ENCODE data around the gene BSN. TPM values are rescaled to one million over a fixed set of nuclear protein-coding genes. Genes with fewer than 3 reads are reported as not detected.

BSN gene
- total and polyA plus RNA-seq, 2 experiments from 2014 or later: 0.50 to 5.1 TPM

GRCh38 chr3:49534581-49535441, 19.5 kb upstream of the BSN start:
- no peak overlapping the region for H3K4me3 Mint-ChIP-seq
- no peak overlapping the region for H3K27ac Mint-ChIP-seq
- peaks cover 15% of the 10 kb centered on the region for H3K27me3 Mint-ChIP-seq (ENCODE audit: insufficient read depth, low read depth, poor library complexity)

DNA sequence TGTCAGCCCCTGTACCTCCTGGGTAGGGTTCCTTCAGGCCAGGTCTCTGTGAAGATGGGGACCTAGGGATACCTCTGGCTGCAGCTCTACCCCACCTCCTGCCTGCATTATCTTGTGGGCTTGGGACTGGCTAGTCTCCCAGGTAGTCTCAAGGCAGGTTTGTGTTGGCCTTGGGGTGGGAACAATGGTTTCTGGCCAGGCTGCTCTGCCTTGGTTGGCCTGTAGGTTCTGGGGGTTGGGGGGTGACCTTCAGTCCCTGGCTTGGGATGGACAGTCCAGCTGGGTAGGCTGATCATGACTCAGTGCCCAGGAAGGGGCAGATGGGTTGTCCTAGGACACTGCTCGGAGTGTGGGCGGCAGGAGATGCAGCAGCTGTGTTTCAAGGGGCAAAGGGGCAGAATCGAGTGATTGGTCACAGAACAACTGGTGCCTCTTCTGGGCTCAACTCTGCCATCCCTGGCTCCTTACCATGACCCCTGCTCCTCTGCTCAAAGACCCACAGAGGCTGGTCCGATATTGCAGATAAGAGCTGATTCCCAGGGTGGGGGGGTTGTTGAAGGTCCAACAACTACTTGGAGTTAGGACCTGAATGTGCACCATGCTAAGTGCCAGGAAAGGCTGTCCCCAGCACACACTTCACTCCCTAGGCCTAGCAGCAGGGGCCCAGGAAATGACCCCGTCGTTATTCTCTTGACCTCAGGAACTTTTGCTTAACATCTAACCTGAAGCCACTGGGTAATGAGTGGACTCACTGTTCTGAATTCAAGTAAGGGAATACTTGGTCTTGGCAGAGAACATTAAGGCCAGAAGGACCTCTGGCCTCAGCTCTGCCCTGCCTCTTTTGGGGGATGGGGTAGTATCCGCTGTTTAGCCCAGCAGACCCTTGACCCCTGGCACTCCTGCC, 18.1 kb upstream of the BSN start:
- peaks cover 26% of the 10 kb centered on the region for H3K4me1 Mint-ChIP-seq
- peaks cover 31% of the 10 kb centered on the region for H3K36me3 Mint-ChIP-seq (ENCODE audit: low read depth)
- H3K27me3 Mint-ChIP-seq (ENCODE audit: insufficient read depth, low read depth, poor library complexity): peaks cover 11% of the 10 kb centered on the region
- Histone ChIP-seq H3F3A (replicated peaks; ENCODE audit: low read depth) (peaks cover 17% of the 10 kb centered on the region), H3K4me1 (ENCODE audit: insufficient read depth) (no peaks in the 10 kb centered on the region), H2AFZ (no peak overlapping the region), H3K27ac (ENCODE audit: low read depth) (peak overlapping the region; percentile 84), H4K20me1 (replicated peaks; ENCODE audit: insufficient read depth) (peaks cover 3% of the 10 kb centered on the region; the same call in 1 of the 2 replicates), H3K9me2 (ENCODE audit: insufficient read depth) (no peaks in the 10 kb centered on the region), H3K4me2 (no peak overlapping the region), H3K4me3 (no peak overlapping the region), H3K27me3 (ENCODE audit: insufficient read depth) (no peaks in the 10 kb centered on the region), H3K79me2 (replicated peaks; ENCODE audit: insufficient read depth) (no peaks in the 10 kb centered on the region), H3K36me3 (ENCODE audit: insufficient read depth) (no peaks in the 10 kb centered on the region)
- no peak overlapping the region for H3K4me3 Mint-ChIP-seq
- H3K27ac Mint-ChIP-seq: peak overlapping the region; percentile 80; the same call in 1 of the 2 replicates
- no peaks in the 10 kb centered on the region for H3K9me3 Mint-ChIP-seq
- DNase-seq (ENCODE audit: low spot score) (no peak), ATAC-seq (no peak)
- TF ChIP-seq EZH2phosphoT487 (IDR thresholded peaks at IDR 0.05; ENCODE audit: unreplicated experiment) (no peak), NANOG (IDR thresholded peaks at IDR 0.05; ENCODE audit: borderline replicate concordance) (no peak), ETS1 (IDR thresholded peaks at IDR 0.05) (no peak), REST (IDR thresholded peaks at IDR 0.05; ENCODE audit: unreplicated experiment) (no peak), EZH2 (IDR thresholded peaks at IDR 0.05; ENCODE audit: low read depth, unreplicated experiment) (no peak), POLR2AphosphoS5 (IDR thresholded peaks at IDR 0.05; ENCODE audit: low read depth) (no peak), ZNF114 (CRISPR knock-in tag; IDR thresholded peaks at IDR 0.05) (no peak)

More at GRCh38 chr3:49534581-49535441, 19.5 kb upstream of the BSN start:
- peaks cover 4% of the 10 kb centered on the region for H3F3A ChIP-seq (replicated peaks; ENCODE audit: low read depth)
- TF ChIP-seq ZNF114 (CRISPR knock-in tag; IDR thresholded peaks at IDR 0.05) (no peak), ETS1 (IDR thresholded peaks at IDR 0.05) (no peak), EZH2phosphoT487 (IDR thresholded peaks at IDR 0.05; ENCODE audit: unreplicated experiment) (no peak), CREB1 (CRISPR knock-in tag; IDR thresholded peaks at IDR 0.05; ENCODE audit: low read depth) (no peak), POLR2AphosphoS5 (IDR thresholded peaks at IDR 0.05; ENCODE audit: low read depth) (no peak), EZH2 (IDR thresholded peaks at IDR 0.05; ENCODE audit: low read depth, unreplicated experiment) (no peak)
- TF ChIP-seq, protein P1, sequence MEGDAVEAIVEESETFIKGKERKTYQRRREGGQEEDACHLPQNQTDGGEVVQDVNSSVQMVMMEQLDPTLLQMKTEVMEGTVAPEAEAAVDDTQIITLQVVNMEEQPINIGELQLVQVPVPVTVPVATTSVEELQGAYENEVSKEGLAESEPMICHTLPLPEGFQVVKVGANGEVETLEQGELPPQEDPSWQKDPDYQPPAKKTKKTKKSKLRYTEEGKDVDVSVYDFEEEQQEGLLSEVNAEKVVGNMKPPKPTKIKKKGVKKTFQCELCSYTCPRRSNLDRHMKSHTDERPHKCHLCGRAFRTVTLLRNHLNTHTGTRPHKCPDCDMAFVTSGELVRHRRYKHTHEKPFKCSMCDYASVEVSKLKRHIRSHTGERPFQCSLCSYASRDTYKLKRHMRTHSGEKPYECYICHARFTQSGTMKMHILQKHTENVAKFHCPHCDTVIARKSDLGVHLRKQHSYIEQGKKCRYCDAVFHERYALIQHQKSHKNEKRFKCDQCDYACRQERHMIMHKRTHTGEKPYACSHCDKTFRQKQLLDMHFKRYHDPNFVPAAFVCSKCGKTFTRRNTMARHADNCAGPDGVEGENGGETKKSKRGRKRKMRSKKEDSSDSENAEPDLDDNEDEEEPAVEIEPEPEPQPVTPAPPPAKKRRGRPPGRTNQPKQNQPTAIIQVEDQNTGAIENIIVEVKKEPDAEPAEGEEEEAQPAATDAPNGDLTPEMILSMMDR (conservative IDR thresholded peaks at IDR 0.05; ENCODE audit: low read depth in 2 of 2): no peak
- peaks cover 43% of the 10 kb centered on the region for H3K36me3 Mint-ChIP-seq (ENCODE audit: low read depth)
- peak overlapping the region; percentile 26; the same call in 1 of the 2 replicates for H3K27ac ChIP-seq (ENCODE audit: low read depth)
- peaks cover 22% of the 10 kb centered on the region for H3K4me1 Mint-ChIP-seq
- no peak overlapping the region for H3K4me3 ChIP-seq
- H3K36me3 ChIP-seq (ENCODE audit: insufficient read depth): no peaks in the 10 kb centered on the region
- no peaks in the 10 kb centered on the region for H3K4me1 ChIP-seq (ENCODE audit: insufficient read depth)
- 0 out of 2 replicates have a peak, but pooled peaks cover 4% of the 10 kb centered on the region for H3K79me2 ChIP-seq (replicated peaks; ENCODE audit: insufficient read depth)
- H3K9me2 ChIP-seq (ENCODE audit: insufficient read depth): no peaks in the 10 kb centered on the region
- DNase-seq (ENCODE audit: low spot score) (peak; percentile 91), ATAC-seq (peak; percentile 35)
- H3K9me3 Mint-ChIP-seq: no peaks in the 10 kb centered on the region
- H3K4me2 ChIP-seq: no peak overlapping the region
- H2AFZ ChIP-seq: no peak overlapping the region
- no peaks in the 10 kb centered on the region for H3K27me3 ChIP-seq (ENCODE audit: insufficient read depth)
- peaks cover 3% of the 10 kb centered on the region; the same call in 1 of the 2 replicates for H4K20me1 ChIP-seq (replicated peaks; ENCODE audit: insufficient read depth)
